ENCODE data around the gene BRME1. TPM values are rescaled to one million over a fixed set of nuclear protein-coding genes. Genes with fewer than 3 reads are reported as not detected.

BRME1 gene
- total RNA-seq, 2 donors from 2014 or later: 5.1 to 10.5 TPM

GRCh38 chr19:13881692-13882418, 24.1 kb downstream of the BRME1 start:
- ATAC-seq (peak; percentile 25 to 53), DNase-seq (ENCODE audit: low spot score in 2 of 2) (peak; percentile 39 to 74)
- no peaks in the 10 kb centered on the region for H3K36me3 Mint-ChIP-seq
- H3K27ac Mint-ChIP-seq: peak overlapping the region; percentile 29 to 88
- H3K9me3 Mint-ChIP-seq: no peaks in the 10 kb centered on the region

DNA sequence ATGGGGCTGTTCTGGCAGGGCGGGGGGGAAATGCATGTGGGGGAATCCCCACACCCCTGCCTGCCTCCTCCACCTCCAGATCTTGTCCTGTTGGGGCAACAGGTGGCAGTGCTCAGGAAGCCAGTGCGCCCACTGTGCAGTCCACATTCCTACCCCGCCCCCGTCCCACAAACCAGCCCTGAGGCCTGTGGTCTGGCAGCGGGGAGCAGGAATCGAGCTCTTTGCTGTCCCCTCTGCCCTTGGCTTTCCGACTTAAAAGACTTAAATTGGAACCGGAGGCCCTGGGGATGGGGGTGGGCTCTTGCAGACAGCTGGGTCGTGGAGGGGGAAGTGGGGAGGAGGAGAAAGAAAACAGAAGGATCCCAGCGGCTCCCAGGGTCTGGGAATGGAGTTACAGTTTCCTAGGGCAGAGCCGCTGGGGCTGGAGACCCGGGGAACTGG, 24.6 kb downstream of the BRME1 start:
- H3K27ac Mint-ChIP-seq: peak overlapping the region; percentile 36 to 88
- H3K9me3 Mint-ChIP-seq: no peaks in the 10 kb centered on the region
- DNase-seq (ENCODE audit: low spot score in 2 of 2): no peak
- H3K36me3 Mint-ChIP-seq: no peaks in the 10 kb centered on the region
- no peak for ATAC-seq

- H3K9me3 Mint-ChIP-seq: no peaks in the 10 kb centered on the region
- DNase-seq (ENCODE audit: low spot score in 2 of 2) (peak; percentile 99 to 100), ATAC-seq (peak; percentile 89 to 95)
- peak overlapping the region; percentile 72 to 88 for H3K27ac Mint-ChIP-seq
- no peaks in the 10 kb centered on the region for H3K36me3 Mint-ChIP-seq
Measured at GRCh38 chr19:13880059-13881043, 25.6 kb downstream of the BRME1 start.

GRCh38 chr19:13877303-13877702, 28.6 kb downstream of the BRME1 start:
- Mint-ChIP-seq H3K27ac (no peak overlapping the region), H3K36me3 (no peaks in the 10 kb centered on the region), H3K9me3 (no peaks in the 10 kb centered on the region)
- DNase-seq (ENCODE audit: low spot score in 2 of 2) (no peak), ATAC-seq (no peak)

- Mint-ChIP-seq H3K36me3 (no peaks in the 10 kb centered on the region), H3K27ac (no peak within 1 kb of the TSS), H3K9me3 (no peaks in the 10 kb centered on the region)
- no peak for DNase-seq (ENCODE audit: low spot score in 2 of 2)
- no peak for ATAC-seq
Measured at GRCh38 chr19:13876834-13877233, 29.1 kb downstream of the BRME1 start, which contains the start of gene NANOS3. TSS of gene NANOS3 (plus strand) at chr19:13877134. CDS start at chr19:13877249, 115 bp downstream.

DNA sequence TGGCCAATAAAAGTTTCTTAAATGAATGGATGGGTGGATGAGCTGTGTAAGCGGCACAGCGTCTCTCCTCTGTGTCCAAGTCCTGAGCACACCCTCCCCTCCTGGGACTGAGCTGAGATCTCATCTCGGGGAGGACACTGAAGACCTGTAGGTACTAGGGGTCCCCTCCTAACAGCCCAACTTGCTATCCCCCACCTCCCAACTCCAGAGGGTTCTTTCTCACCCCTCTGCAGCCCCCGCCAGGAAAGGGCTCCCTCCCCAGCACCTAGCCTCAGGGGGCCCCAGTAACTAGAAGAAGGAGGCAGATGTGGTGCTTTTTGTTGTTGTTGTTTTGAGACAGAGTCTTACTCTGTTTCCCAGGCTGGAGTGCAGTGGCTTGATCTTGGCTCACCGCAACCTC, 30.1 kb downstream of the BRME1 start:
- Mint-ChIP-seq H3K36me3 (no peaks in the 10 kb centered on the region), H3K9me3 (no peaks in the 10 kb centered on the region), H3K27ac (no peak overlapping the region)
- DNase-seq (ENCODE audit: low spot score in 2 of 2) (no peak), ATAC-seq (no peak)

DNA sequence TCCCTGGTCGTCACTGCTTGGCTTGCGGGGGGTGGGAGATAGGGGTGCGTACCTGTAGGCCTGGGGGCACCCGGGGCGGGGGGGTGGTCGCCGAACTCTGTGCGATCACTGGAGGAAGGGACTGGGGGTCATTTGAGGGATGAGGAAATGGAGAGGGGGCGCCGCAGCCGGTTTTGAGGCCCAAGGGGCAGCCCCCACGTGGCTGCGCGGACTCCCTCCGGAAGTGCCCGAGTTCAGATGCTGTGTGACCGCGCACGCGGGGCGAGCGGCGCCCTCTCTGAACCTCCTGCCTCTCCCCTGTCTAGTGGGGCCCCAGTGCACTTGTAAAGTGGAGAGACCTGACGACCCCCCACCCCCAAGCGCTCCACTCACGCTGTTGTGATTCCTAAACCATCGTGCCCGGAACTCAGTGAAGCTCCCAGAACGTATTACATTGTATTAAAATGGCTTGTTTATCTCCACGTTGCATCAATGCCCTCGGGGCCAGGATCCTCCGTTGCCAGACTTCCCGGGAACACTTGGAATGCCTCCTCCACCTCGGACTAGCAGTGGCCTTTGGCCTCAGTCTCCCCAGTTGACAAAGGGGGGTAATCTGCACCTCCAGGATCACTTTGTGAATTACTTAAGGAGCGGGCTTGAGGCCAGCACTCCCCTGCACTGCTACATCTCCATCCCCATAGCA, 31.9 kb downstream of the BRME1 start:
- Mint-ChIP-seq H3K27ac (no peak overlapping the region), H3K9me3 (no peaks in the 10 kb centered on the region), H3K36me3 (no peaks in the 10 kb centered on the region)
- DNase-seq (ENCODE audit: low spot score in 2 of 2) (no peak), ATAC-seq (no peak)

GRCh38 chr19:13872695-13873389, 33.1 kb downstream of the BRME1 start:
- H3K9me3 Mint-ChIP-seq: no peaks in the 10 kb centered on the region
- no peak overlapping the region for H3K27ac Mint-ChIP-seq
- ATAC-seq: peak; percentile 46 to 91
- H3K36me3 Mint-ChIP-seq: no peaks in the 10 kb centered on the region
- peak in 1 of 2 donors; percentile 40 for DNase-seq (ENCODE audit: low spot score in 2 of 2)

- ATAC-seq: no peak
- no peaks in the 10 kb centered on the region for H3K36me3 Mint-ChIP-seq
- no peaks in the 10 kb centered on the region for H3K9me3 Mint-ChIP-seq
- no peak overlapping the region for H3K27ac Mint-ChIP-seq
- DNase-seq (ENCODE audit: low spot score in 2 of 2): no peak
Measured at GRCh38 chr19:13872339-13872694, 33.6 kb downstream of the BRME1 start.

GRCh38 chr19:13870873-13871272, 35.0 kb downstream of the BRME1 start:
- no peak overlapping the region for H3K27ac Mint-ChIP-seq
- DNase-seq (ENCODE audit: low spot score in 2 of 2) (no peak), ATAC-seq (no peak)
- no peaks in the 10 kb centered on the region for H3K9me3 Mint-ChIP-seq
- peaks cover 0 to 5% of the 10 kb centered on the region in 2 donors for H3K36me3 Mint-ChIP-seq

- no peak overlapping the region for H3K27ac Mint-ChIP-seq
- H3K36me3 Mint-ChIP-seq: peaks cover 0 to 9% of the 10 kb centered on the region in 2 donors
- H3K9me3 Mint-ChIP-seq: no peaks in the 10 kb centered on the region
- DNase-seq (ENCODE audit: low spot score in 2 of 2): no peak
- ATAC-seq: no peak
Measured at GRCh38 chr19:13869281-13869680, 36.6 kb downstream of the BRME1 start.

DNA sequence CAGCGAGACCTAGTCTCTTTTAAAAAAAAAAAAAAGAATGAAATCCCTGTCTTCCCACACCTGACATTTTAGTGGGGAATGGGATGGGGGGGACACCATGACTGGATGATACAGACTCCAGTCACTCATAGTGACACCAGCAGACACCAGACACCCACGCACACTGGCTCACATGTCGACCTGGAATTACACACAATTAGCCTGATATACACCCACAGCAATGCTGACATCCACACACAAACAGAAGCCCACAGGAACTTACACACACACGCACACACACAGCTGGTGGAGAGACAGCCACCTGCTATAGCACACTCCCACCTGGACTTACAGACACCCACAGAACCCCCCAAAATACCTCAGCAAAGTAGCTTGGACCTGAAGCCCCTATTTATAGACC, 37.3 kb downstream of the BRME1 start:
- peaks cover 0 to 12% of the 10 kb centered on the region in 2 donors for H3K36me3 Mint-ChIP-seq
- ATAC-seq (no peak), DNase-seq (ENCODE audit: low spot score in 2 of 2) (no peak)
- no peaks in the 10 kb centered on the region for H3K9me3 Mint-ChIP-seq
- H3K27ac Mint-ChIP-seq: no peak overlapping the region

DNA sequence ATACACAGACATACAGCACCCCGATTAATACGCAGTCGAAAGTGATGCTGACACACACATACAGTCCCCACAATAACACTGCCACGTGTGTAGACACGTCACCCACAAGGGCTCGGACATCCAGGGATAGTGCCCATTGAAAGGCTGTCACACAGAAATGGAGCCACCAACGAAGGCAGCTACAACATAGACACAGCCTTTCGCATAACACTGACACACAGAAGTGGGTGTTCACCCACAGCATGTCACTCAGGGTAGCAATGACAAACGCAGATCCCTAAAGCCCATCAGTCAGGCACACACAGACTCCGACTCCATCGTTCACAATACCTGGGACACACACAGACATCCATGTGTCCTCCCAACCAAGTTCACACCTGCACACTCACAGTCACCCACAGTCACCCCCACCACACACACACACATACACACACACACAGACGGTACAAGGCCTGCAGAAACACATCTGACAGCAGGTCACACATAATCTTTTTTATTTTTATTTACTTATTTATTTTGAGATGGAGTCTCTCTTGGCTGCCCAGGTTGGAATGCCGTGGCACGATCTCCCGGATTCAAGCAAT, 39.4 kb downstream of the BRME1 start:
- H3K36me3 Mint-ChIP-seq: peaks cover 0 to 12% of the 10 kb centered on the region in 2 donors
- no peak overlapping the region for H3K27ac Mint-ChIP-seq
- DNase-seq (ENCODE audit: low spot score in 2 of 2): no peak
- no peak for ATAC-seq
- no peaks in the 10 kb centered on the region for H3K9me3 Mint-ChIP-seq

DNA sequence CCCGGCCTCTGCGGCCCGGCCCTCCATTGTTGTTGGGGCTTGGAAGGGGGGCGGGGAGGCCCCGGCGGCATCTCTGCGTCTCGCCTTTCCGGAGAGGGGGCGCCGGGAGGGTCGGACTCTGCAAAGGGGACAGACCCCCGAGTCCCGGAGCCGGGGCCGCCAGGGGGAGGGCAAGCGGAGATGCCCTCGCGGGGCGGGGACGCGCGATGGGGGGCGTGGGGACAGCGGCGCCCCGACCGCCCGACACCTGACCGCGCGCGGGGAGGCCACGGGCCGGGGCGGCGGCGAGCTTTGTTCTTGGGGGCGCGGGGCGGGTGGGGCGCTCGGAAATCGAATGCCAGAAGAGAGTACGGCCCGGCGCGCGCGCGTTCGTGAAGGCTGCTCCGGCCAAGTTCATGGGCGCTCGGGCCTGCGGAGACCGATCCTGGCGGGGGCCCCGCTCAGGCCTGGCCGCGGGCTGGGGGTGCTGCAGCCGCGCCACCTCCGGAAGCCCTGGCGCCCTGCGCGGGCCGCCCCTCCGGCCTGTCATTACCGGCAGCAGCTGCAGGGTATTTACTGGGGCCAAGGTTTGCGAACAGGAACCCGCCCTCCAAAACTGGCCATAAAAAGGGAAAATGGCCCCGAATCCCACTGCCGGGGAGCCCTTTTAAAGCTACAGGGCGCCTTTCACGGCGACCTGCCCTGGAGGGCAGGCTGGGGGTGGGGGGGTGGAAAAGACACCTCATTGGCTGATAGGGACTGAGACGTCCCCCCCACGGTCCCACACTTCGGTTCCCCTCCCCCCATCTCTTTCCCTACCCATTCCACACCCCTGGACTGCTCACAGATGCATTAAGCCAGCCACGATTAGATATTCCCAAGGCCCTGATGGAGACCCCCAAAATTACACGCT, 40.1 kb downstream of the BRME1 start:
- ATAC-seq: no peak
- no peak for DNase-seq (ENCODE audit: low spot score in 2 of 2)
- Mint-ChIP-seq H3K27ac (no peak overlapping the region), H3K36me3 (peaks cover 0 to 12% of the 10 kb centered on the region in 2 donors), H3K9me3 (no peaks in the 10 kb centered on the region)
